Mesenchymal stem cell (in vitro differentiated cells and primary cell): Measurements from ENCODE around the gene RBMS1.

ENCODE experiments used
- DNase-seq: peaks from one replicate; pipeline ENCODE4 v3.0.0-alpha.2; 2013
- H2AFZ ChIP-seq: one replicate; pipeline ENCODE4 v1.6.1; 2013; ENCODE audit warnings: low read depth, mild to moderate bottlenecking, control low read depth, inconsistent platforms, low read length, moderate library complexity
- H2AK5ac ChIP-seq: 2 replicates; pipeline ENCODE4 v1.6.1; 2013; ENCODE audit warnings: low read length, moderate library complexity, mild to moderate bottlenecking, inconsistent platforms; ENCODE audit not compliant: severe bottlenecking
- H2BK120ac ChIP-seq: one replicate; pipeline ENCODE4 v1.6.1; 2013; ENCODE audit warnings: low read depth, mild to moderate bottlenecking, inconsistent platforms, low read length, moderate library complexity
- H2BK12ac ChIP-seq, 2 experiments: one replicate each; pipeline ENCODE4 v1.6.1; 2013; ENCODE audit warnings: inconsistent platforms in 2 of 2, low read length in 2 of 2, mild to moderate bottlenecking in 2 of 2, moderate library complexity in 2 of 2, control low read depth in 1 of 2
- H2BK15ac ChIP-seq: one replicate; pipeline ENCODE4 v1.6.1; 2013; ENCODE audit warnings: mild to moderate bottlenecking, low read depth, inconsistent platforms; ENCODE audit not compliant: poor library complexity, severe bottlenecking
- H2BK5ac ChIP-seq: 2 replicates; pipeline ENCODE4 v1.6.1; 2013; ENCODE audit warnings: low read depth, mild to moderate bottlenecking, low read length, control low read depth, inconsistent platforms; ENCODE audit not compliant: poor library complexity, severe bottlenecking
- H3K14ac ChIP-seq, 2 experiments: one replicate each; pipeline ENCODE4 v1.6.1; 2013; ENCODE audit warnings: inconsistent platforms in 2 of 2, low read length in 2 of 2, control low read depth in 1 of 2, mild to moderate bottlenecking in 1 of 2, moderate library complexity in 1 of 2
- H3K18ac ChIP-seq, 2 experiments: one replicate each; pipeline ENCODE4 v1.6.1; 2013; ENCODE audit warnings: inconsistent platforms in 2 of 2, low read length in 2 of 2, control low read depth in 1 of 2, low read depth in 1 of 2, mild to moderate bottlenecking in 1 of 2
- H3K23ac ChIP-seq, 2 experiments: one replicate each; pipeline ENCODE4 v1.6.1; 2013; ENCODE audit warnings: inconsistent platforms in 2 of 2, low read length in 2 of 2, mild to moderate bottlenecking in 2 of 2, moderate library complexity in 2 of 2, control low read depth in 1 of 2
- H3K27ac ChIP-seq: 2 replicates; pipeline ENCODE4 v1.5.1; 2013; ENCODE audit warnings: mild to moderate bottlenecking, moderate library complexity, low read length, control low read depth, inconsistent platforms; ENCODE audit not compliant: poor library complexity, severe bottlenecking
- H3K27me3 ChIP-seq, 2 experiments: 2 replicates each; pipeline versions ENCODE4 v1.6.1 to v1.7.0; 2013; ENCODE audit warnings: low read length in 2 of 2, mild to moderate bottlenecking in 2 of 2, moderate library complexity in 2 of 2, control low read depth in 1 of 2, inconsistent platforms in 1 of 2; ENCODE audit not compliant: control insufficient read depth in 1 of 2, insufficient read depth in 1 of 2
- H3K36me3 ChIP-seq, 2 experiments: 2 replicates each; pipeline versions ENCODE4 v1.6.1 to v1.7.0; 2013; ENCODE audit warnings: low read length in 2 of 2, control low read depth in 1 of 2, inconsistent platforms in 1 of 2, low read depth in 1 of 2, mild to moderate bottlenecking in 1 of 2; ENCODE audit not compliant: insufficient read depth in 2 of 2, control insufficient read depth in 1 of 2
- H3K4ac ChIP-seq, 2 experiments: one replicate each; pipeline ENCODE4 v1.6.1; 2013; ENCODE audit warnings: inconsistent platforms in 2 of 2, low read length in 2 of 2, mild to moderate bottlenecking in 2 of 2, moderate library complexity in 2 of 2, control low read depth in 1 of 2, low read depth in 1 of 2
- H3K4me1 ChIP-seq: 2 replicates; pipeline ENCODE4 v1.6.1; 2013; ENCODE audit warnings: low read depth, low read length, control low read depth; ENCODE audit not compliant: control insufficient read depth, insufficient read depth
- H3K4me2 ChIP-seq: 2 replicates; pipeline ENCODE4 v1.6.1; 2013; ENCODE audit warnings: low read length, mild to moderate bottlenecking, inconsistent platforms; ENCODE audit not compliant: poor library complexity, severe bottlenecking
- H3K4me3 ChIP-seq, 2 experiments: 2 replicates each; pipeline versions ENCODE4 v1.5.1 to v1.7.0; 2013; ENCODE audit warnings: low read length in 2 of 2, mild to moderate bottlenecking in 2 of 2, control low read depth in 1 of 2, low read depth in 1 of 2; ENCODE audit not compliant: insufficient read depth in 1 of 2
- H3K79me1 ChIP-seq: replicated peaks from 2 replicates; pipeline ENCODE4 v1.6.1; 2013; ENCODE audit warnings: mild to moderate bottlenecking, control low read depth, low read length, inconsistent platforms; ENCODE audit not compliant: poor library complexity, severe bottlenecking
- H3K9ac ChIP-seq: 2 replicates; pipeline ENCODE4 v1.7.0; 2013; ENCODE audit warnings: mild to moderate bottlenecking, low read length, moderate library complexity
- H3K9me3 ChIP-seq: 2 replicates; pipeline ENCODE4 v1.7.0; 2013; ENCODE audit warnings: mild to moderate bottlenecking, low read length; ENCODE audit not compliant: control insufficient read depth
- H4K8ac ChIP-seq: one replicate; pipeline ENCODE4 v1.6.1; 2013; ENCODE audit warnings: inconsistent platforms, mild to moderate bottlenecking, low read length, moderate library complexity
- H4K91ac ChIP-seq: one replicate; pipeline ENCODE4 v1.6.1; 2013; ENCODE audit warnings: mild to moderate bottlenecking, low read length, inconsistent platforms
- WGBS: methylation state at CpG from one replicate; pipeline ENCODE4 v1.1.7; 2013; ENCODE audit warnings: mixed read lengths; 5-methylcytosine and 5-hydroxymethylcytosine counted together

Gene RBMS1

DNA sequence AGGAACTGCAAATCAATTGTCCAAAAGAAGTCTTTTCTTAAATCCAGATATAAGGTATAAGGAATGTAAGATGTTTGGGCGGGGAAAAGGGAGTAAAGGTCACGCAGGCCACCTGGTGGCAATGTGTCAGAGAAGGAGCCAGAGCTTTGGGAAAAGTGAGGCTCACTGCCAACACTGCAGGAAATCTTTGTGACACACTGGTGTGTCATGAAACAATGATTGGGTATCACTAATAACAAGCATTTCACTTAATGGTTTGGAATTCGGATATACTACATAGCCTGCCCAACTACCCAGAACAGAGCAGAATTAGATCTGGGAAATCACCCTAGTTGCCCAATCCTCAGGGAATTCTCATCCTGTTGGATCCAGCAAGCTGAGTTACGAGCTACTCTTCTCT lies 61.0 kb downstream of the RBMS1 start:
- Histone ChIP-seq H3K18ac (no peak overlapping the region), H4K91ac (no peak overlapping the region), H3K79me1 (peaks cover 15% of the 10 kb centered on the region), H3K23ac (no peak overlapping the region), H2BK120ac (no peak overlapping the region), H4K8ac (no peak overlapping the region), H3K14ac (no peak overlapping the region), H3K27ac (no peak overlapping the region), H3K4me1 (peaks cover 1% of the 10 kb centered on the region), H3K27me3 (no peaks in the 10 kb centered on the region), H3K9me3 (peaks cover 10% of the 10 kb centered on the region), H2AFZ (no peak overlapping the region), H3K4me2 (no peak overlapping the region), H2BK5ac (no peak overlapping the region), H2AK5ac (no peak overlapping the region), H3K9ac (peak overlapping the region; percentile 22), H2BK15ac (no peak overlapping the region), H3K36me3 (peaks cover 4 to 44% of the 10 kb centered on the region in 2 experiments), H3K4me3 (no peak overlapping the region), H2BK12ac (no peak overlapping the region), H3K4ac (no peak overlapping the region)
- peak; percentile 30 for DNase-seq
- WGBS = 83% methylated on average over 4 of the region's 4 CpGs

DNA sequence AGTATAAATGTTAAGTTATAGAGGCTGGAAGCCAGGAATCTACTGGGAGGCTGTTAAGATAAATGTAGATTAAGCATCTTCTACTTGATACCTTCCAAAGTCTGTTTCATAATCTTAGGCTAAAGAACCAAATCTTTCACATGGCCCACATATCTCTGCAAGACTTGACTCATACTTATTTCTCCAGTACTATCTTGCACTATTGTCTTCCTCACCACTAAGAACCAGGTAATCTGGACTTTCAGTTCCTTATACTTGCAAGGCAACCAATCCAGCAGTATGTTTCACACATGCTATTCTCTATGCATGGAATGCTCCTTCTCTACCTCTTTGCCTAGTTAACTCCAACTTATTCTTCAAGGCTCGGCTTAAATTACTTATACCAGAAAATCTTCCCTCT lies 62.2 kb downstream of the RBMS1 start:
- H3K4me3 ChIP-seq = no peak overlapping the region
- no peak overlapping the region for H3K27ac ChIP-seq
- peaks cover 10% of the 10 kb centered on the region for H3K9me3 ChIP-seq
- H3K14ac ChIP-seq = no peak overlapping the region
- H2AK5ac ChIP-seq = no peak overlapping the region
- no peak overlapping the region for H2AFZ ChIP-seq
- H3K27me3 ChIP-seq = no peaks in the 10 kb centered on the region
- H3K9ac ChIP-seq = no peak overlapping the region
- H2BK120ac ChIP-seq = no peak overlapping the region
- WGBS = 97% methylated on average over 1 of the region's 1 CpG
- H3K4me2 ChIP-seq = no peak overlapping the region
- no peak overlapping the region for H3K18ac ChIP-seq
- H3K23ac ChIP-seq = no peak overlapping the region
- DNase-seq = no peak
- H4K91ac ChIP-seq = no peak overlapping the region
- no peak overlapping the region for H4K8ac ChIP-seq
- peaks cover 1% of the 10 kb centered on the region for H3K4me1 ChIP-seq
- no peak overlapping the region for H3K4ac ChIP-seq
- no peak overlapping the region for H2BK5ac ChIP-seq
- H2BK12ac ChIP-seq = no peak overlapping the region
- peaks cover 11% of the 10 kb centered on the region for H3K79me1 ChIP-seq
- H2BK15ac ChIP-seq = no peak overlapping the region
- peaks cover 4 to 41% of the 10 kb centered on the region in 2 experiments for H3K36me3 ChIP-seq

DNA sequence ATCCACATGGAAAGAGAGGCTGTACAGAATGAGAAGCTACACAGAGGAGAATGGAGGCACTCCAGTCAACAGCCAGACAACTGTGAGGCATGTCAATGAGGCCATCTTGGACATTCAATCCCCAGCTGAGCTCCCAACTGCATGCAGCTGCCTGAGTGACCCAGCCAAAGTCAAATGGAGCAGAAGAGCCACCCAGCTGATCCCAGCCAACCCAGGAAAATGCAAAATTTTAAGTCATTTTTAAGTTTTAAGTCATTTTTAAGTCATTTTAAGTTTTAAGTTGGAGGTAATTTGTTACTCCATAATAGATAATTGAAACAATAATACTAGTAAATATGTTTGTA lies 63.6 kb downstream of the RBMS1 start:
- H3K4me1 ChIP-seq = peaks cover 1% of the 10 kb centered on the region
- H4K8ac ChIP-seq = peak overlapping the region; percentile 80
- H3K18ac ChIP-seq = peak overlapping the region; percentile 9 to 78
- no peak overlapping the region for H3K4ac ChIP-seq
- no peak overlapping the region for H3K4me2 ChIP-seq
- H2AK5ac ChIP-seq = peak overlapping the region; percentile 85
- H2BK12ac ChIP-seq = no peak overlapping the region
- no peak overlapping the region for H3K9ac ChIP-seq
- H2AFZ ChIP-seq = no peak overlapping the region
- no peak overlapping the region for H3K4me3 ChIP-seq
- H3K27me3 ChIP-seq = no peaks in the 10 kb centered on the region
- H3K9me3 ChIP-seq = peaks cover 10% of the 10 kb centered on the region
- H3K36me3 ChIP-seq = peaks cover 4 to 33% of the 10 kb centered on the region in 2 experiments
- H3K27ac ChIP-seq = no peak overlapping the region
- no peak overlapping the region for H3K23ac ChIP-seq
- peak overlapping the region; percentile 68 for H2BK15ac ChIP-seq
- H2BK120ac ChIP-seq = no peak overlapping the region
- H3K79me1 ChIP-seq = peaks cover 12% of the 10 kb centered on the region
- H2BK5ac ChIP-seq = no peak overlapping the region
- DNase-seq = no peak
- H3K14ac ChIP-seq = no peak overlapping the region
- peak overlapping the region; percentile 78 for H4K91ac ChIP-seq

DNA sequence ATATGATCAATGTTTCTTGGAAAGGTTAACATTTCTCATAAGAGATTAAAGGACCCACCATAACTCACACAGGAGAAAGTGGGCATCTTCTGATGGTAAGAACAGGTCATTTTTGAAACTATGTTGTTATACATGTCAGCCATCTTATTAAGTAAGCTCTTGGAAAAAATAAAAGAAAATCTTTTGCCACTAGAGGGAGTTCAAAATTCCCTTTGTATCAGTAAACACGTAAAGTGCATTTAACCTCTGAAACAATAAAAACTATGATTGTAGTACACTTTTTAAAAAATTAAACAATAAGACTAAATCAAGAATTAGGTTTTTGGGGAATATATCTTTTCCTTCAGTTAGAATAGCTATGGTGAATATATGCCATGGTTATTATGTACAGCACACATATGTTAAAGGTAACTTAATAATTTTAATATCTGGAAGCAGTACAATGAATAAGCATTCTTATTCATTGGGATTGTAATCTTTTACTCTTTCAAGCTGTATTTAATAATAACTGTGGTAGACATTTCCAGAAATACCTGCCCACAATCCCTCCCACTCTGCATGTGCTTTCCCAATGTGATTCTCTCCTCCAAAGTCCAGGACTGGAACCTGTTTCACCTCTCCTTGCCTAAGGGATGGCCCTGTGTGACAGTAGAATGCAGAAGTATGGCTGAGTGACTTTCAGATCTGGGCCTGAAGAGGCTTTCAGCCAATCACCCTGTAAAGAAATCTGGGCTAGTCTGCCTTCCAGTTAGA lies 64.2 kb downstream of the RBMS1 start:
- no peak overlapping the region for H2AFZ ChIP-seq
- H3K27ac ChIP-seq = no peak overlapping the region
- no peak overlapping the region for H2BK12ac ChIP-seq
- peak overlapping the region; percentile 78 for H4K91ac ChIP-seq
- H3K4me2 ChIP-seq = no peak overlapping the region
- no peak overlapping the region for H3K14ac ChIP-seq
- H3K4ac ChIP-seq = no peak overlapping the region
- peaks cover 4 to 33% of the 10 kb centered on the region in 2 experiments for H3K36me3 ChIP-seq
- H3K9ac ChIP-seq = peak overlapping the region; percentile 89
- no peaks in the 10 kb centered on the region for H3K27me3 ChIP-seq
- H2AK5ac ChIP-seq = peak overlapping the region; percentile 85
- H3K23ac ChIP-seq = no peak overlapping the region
- H3K4me3 ChIP-seq = no peak overlapping the region
- H2BK15ac ChIP-seq = no peak overlapping the region
- peak overlapping the region; percentile 80 for H4K8ac ChIP-seq
- H3K18ac ChIP-seq = peak overlapping the region; percentile 9 to 78
- peak; percentile 71 for DNase-seq
- H2BK120ac ChIP-seq = peak overlapping the region; percentile 69
- peaks cover 10% of the 10 kb centered on the region for H3K9me3 ChIP-seq
- H3K4me1 ChIP-seq = peaks cover 1% of the 10 kb centered on the region
- no peak overlapping the region for H2BK5ac ChIP-seq
- H3K79me1 ChIP-seq = peaks cover 13% of the 10 kb centered on the region
- no CpG with 5 or more reads among the region's 1 CpG for WGBS
